PC-9 (cell line): ENCODE data around the gene ZNF396.

Experiments
- EZH2 ChIP-seq: fragments of 200-600 bp; sonication (generic); IDR thresholded peaks from 2 replicates; pipeline ENCODE4 v1.8.0; 2017; ENCODE audit warnings: antibody characterized with exemption, low read depth
- TF ChIP-seq, protein P1 (sequence below): fragments of 200-600 bp; sonication (generic); conservative IDR thresholded peaks from 2 replicates; pipeline ENCODE4 v1.6.1; 2017; ENCODE audit warnings: mixed run types, antibody characterized with exemption, mild to moderate bottlenecking, moderate library complexity

DNA sequence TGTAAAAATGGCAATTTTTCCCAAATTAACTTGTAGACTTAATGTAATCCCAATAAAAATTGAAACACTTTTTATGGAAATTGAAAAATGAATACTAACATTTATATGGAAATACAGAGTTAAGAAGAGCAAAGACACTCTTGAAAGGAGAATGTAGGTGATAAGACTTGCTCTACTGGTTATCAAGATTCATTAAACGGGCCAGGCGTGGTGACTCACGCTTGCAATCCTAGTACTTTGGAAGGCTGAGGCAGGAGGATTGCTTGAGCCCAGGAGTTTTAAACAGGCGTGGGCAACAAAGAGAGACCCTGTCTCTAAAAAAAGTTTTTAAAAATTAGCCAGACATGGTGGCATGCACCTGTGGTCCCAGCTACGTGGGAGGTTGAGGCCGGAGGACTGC, 29.5 kb upstream of the ZNF396 start:
- TF ChIP-seq, protein P1, sequence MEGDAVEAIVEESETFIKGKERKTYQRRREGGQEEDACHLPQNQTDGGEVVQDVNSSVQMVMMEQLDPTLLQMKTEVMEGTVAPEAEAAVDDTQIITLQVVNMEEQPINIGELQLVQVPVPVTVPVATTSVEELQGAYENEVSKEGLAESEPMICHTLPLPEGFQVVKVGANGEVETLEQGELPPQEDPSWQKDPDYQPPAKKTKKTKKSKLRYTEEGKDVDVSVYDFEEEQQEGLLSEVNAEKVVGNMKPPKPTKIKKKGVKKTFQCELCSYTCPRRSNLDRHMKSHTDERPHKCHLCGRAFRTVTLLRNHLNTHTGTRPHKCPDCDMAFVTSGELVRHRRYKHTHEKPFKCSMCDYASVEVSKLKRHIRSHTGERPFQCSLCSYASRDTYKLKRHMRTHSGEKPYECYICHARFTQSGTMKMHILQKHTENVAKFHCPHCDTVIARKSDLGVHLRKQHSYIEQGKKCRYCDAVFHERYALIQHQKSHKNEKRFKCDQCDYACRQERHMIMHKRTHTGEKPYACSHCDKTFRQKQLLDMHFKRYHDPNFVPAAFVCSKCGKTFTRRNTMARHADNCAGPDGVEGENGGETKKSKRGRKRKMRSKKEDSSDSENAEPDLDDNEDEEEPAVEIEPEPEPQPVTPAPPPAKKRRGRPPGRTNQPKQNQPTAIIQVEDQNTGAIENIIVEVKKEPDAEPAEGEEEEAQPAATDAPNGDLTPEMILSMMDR: no peak
- no peak for TF ChIP-seq EZH2
